DOHH2 (cell line): ENCODE data around the gene RRAS2.

Experiments
- EZH2phosphoT487 ChIP-seq: fragments of 200-600 bp; sonication (generic); IDR thresholded peaks from 2 replicates; pipeline ENCODE4 v1.6.1; 2017; ENCODE audit warnings: borderline replicate concordance, mild to moderate bottlenecking, antibody characterized with exemption, low read length, moderate library complexity, mixed read lengths
- TF ChIP-seq, protein P1 (sequence below): fragments of 200-600 bp; sonication (generic); IDR thresholded peaks from one replicate; pipeline ENCODE4 v1.5.1; 2014; ENCODE audit warnings: antibody characterized with exemption, mild to moderate bottlenecking, low read depth, low read length; ENCODE audit not compliant: poor library complexity, severe bottlenecking

DNA sequence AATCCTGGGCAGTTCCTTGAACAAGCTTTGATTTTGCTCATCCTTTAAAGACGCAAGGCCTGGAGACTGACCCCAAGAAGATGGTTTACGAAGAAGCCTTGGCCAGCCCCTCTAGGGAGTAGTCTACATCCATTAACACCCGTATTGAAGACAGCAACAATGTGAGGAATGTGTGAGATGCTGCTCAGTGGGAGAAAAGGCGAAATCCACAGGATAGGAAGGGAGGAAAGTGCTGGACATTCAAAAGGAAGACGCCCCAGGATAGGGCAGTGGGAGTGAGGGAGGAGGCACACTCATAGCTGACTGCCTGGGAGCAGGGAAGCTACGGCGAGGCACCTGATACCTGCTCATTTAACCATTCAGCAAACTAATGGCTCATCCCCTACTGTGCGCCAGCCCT is 114.1 kb downstream of the RRAS2 start:
- TF ChIP-seq, protein P1, sequence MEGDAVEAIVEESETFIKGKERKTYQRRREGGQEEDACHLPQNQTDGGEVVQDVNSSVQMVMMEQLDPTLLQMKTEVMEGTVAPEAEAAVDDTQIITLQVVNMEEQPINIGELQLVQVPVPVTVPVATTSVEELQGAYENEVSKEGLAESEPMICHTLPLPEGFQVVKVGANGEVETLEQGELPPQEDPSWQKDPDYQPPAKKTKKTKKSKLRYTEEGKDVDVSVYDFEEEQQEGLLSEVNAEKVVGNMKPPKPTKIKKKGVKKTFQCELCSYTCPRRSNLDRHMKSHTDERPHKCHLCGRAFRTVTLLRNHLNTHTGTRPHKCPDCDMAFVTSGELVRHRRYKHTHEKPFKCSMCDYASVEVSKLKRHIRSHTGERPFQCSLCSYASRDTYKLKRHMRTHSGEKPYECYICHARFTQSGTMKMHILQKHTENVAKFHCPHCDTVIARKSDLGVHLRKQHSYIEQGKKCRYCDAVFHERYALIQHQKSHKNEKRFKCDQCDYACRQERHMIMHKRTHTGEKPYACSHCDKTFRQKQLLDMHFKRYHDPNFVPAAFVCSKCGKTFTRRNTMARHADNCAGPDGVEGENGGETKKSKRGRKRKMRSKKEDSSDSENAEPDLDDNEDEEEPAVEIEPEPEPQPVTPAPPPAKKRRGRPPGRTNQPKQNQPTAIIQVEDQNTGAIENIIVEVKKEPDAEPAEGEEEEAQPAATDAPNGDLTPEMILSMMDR: no peak
- TF ChIP-seq EZH2phosphoT487: no peak
